Tibial nerve (tissue), 4 donors: Measurements from ENCODE around the gene B9D1. TPM values are rescaled to one million over a fixed set of nuclear protein-coding genes. Genes with fewer than 3 reads are reported as not detected.
A peak's percentile ranks its signal among the peaks of the same experiment; 100 is the strongest.

ENCODE experiments used
- DNase-seq, 2 donors: peaks; one replicate each; pipeline ENCODE4 v3.0.0-alpha.2; 2019; ENCODE audit warnings: low spot score in 2 of 2
- H3K27ac ChIP-seq, 4 donors: fragments of 200-600 bp; sonication (generic) in 3 of 4; one replicate each; pipeline ENCODE4 v1.5.1; 2017 to 2019; ENCODE audit warnings: mild to moderate bottlenecking in 1 of 4
- H3K27me3 ChIP-seq, 2 donors: fragments of 200-600 bp; sonication (generic) in 1 of 2; one replicate each; pipeline versions ENCODE4 v1.5.1 to v1.6.0; 2017 to 2019
- H3K36me3 ChIP-seq, 3 donors: fragments of 200-600 bp; sonication (generic); one replicate each; pipeline ENCODE4 v1.5.1; 2018 to 2019
- H3K4me1 ChIP-seq, 4 donors: fragments of 200-600 bp; sonication (generic) in 3 of 4; one replicate each; pipeline ENCODE4 v1.5.1; 2017 to 2019
- H3K4me3 ChIP-seq, 4 donors: fragments of 200-600 bp; sonication (generic) in 3 of 4; one replicate each; pipeline ENCODE4 v1.5.1; 2017 to 2019; ENCODE audit warnings: mild to moderate bottlenecking in 1 of 4, moderate library complexity in 1 of 4
- H3K9me3 ChIP-seq, 4 donors: fragments of 200-600 bp; sonication (generic) in 3 of 4; one replicate each; pipeline ENCODE4 v1.5.1; 2017 to 2019
- EP300 ChIP-seq, 2 donors: sonication (generic); formaldehyde crosslinking; IDR thresholded peaks; one replicate each; pipeline ENCODE4 v1.6.1; 2017; ENCODE audit warnings: antibody characterized with exemption in 2 of 2, mild to moderate bottlenecking in 1 of 2
- POLR2A ChIP-seq, 2 donors: fragments of 450-650 bp; IDR thresholded peaks; one replicate each; pipeline ENCODE4 v1.6.1; 2017; ENCODE audit warnings: antibody characterized with exemption in 2 of 2, mild to moderate bottlenecking in 2 of 2, moderate library complexity in 2 of 2
- WGBS, 2 donors: methylation state at CpG; one replicate each; pipeline ENCODE4 v1.1.5; 2018; 5-methylcytosine and 5-hydroxymethylcytosine counted together
- total RNA-seq, 4 donors: library from RNA; depleted of rRNA; stranded (reverse); fragments of >200 nt; gene quantifications; one replicate each; pipeline ENCODE4 v1.1.0, GENCODE V29; 2016
- TF ChIP-seq, protein P1 (sequence below), 5 experiments: fragments of 200-600 bp in 3 of 5; fragments of 450-650 bp in 2 of 5; sonication (generic) in 3 of 5; IDR thresholded peaks; one replicate each; pipeline ENCODE4 v1.5.1; 2016 to 2019; ENCODE audit warnings: antibody characterized with exemption in 5 of 5, mild to moderate bottlenecking in 3 of 5, moderate library complexity in 2 of 5

The B9D1 gene
- total RNA-seq, 4 donors from 2014 or later: 21.6 to 65.4 (median 43.4) TPM

DNA sequence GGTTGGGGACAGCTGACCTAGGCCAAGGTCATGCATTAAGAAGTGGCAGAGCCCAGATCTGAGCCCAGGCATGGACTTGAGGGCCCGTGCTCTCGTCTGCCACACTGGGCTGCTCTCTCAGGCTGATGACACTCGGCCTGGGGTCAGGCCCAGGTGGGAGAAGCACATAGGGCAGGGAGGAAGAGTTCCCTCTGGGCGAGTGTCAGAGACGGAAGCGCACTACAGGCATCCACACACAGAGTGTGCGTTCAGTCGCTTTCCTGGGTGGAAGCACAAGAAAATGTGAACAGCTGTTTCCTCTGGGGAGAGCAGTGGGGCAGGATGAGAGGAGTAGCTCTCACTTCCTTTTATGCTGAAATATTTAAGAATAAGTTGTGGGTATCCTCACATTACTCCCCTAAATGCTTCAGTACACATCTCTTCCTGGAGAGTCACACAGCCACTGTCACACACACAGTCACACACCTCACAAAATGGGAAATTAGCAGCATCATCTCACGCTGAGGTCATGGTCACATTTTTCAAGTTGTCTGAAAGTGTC lies 59.7 kb downstream of the B9D1 start:
- TF ChIP-seq EP300 (IDR thresholded peaks at IDR 0.05): peak in 1 of 2 donors; percentile 21
- TF ChIP-seq POLR2A (IDR thresholded peaks at IDR 0.05): no peak
- peak overlapping the region in 3 of 4 donors; percentile 5 to 80 (median 76) for H3K27ac ChIP-seq
- no peaks in the 10 kb centered on the region for H3K36me3 ChIP-seq
- no peaks in the 10 kb centered on the region for H3K27me3 ChIP-seq
- WGBS, 2 donors: 48 to 60% methylated on average over 9 of the region's 9 CpGs
- no peak for DNase-seq
- no peak overlapping the region for H3K4me3 ChIP-seq
- no peaks in the 10 kb centered on the region for H3K9me3 ChIP-seq
- H3K4me1 ChIP-seq: peaks cover 0 to 96% (median 69%) of the 10 kb centered on the region in 4 donors

DNA sequence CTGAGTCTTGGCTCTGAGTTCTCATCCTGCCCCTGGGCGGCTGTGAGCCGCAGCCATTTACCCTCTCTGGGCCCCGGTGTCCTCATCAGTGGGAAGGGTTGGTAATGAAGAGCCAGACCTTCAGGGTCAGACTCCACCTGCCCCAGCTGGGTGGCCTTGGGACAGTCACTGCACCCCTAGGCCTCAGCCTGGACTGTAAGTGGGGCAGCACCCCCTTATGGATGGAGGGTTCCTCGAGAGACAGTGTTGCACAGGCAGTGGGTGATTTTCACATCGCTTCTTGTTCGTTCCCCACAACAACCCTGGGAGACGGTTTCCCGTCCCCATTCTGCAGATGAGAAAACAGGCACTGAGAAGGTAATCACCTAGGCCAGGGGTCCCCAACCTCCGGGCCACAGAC lies 60.5 kb downstream of the B9D1 start:
- peaks cover 0 to 98% (median 77%) of the 10 kb centered on the region in 4 donors for H3K4me1 ChIP-seq
- 90 to 93% methylated on average over 7 to 9 of the region's 9 CpGs for WGBS, 2 donors
- DNase-seq: no peak
- H3K27me3 ChIP-seq: no peaks in the 10 kb centered on the region
- H3K27ac ChIP-seq: peak overlapping the region; percentile 11 to 80 (median 71)
- no peaks in the 10 kb centered on the region for H3K9me3 ChIP-seq
- TF ChIP-seq POLR2A (IDR thresholded peaks at IDR 0.05): no peak
- TF ChIP-seq, protein P1, sequence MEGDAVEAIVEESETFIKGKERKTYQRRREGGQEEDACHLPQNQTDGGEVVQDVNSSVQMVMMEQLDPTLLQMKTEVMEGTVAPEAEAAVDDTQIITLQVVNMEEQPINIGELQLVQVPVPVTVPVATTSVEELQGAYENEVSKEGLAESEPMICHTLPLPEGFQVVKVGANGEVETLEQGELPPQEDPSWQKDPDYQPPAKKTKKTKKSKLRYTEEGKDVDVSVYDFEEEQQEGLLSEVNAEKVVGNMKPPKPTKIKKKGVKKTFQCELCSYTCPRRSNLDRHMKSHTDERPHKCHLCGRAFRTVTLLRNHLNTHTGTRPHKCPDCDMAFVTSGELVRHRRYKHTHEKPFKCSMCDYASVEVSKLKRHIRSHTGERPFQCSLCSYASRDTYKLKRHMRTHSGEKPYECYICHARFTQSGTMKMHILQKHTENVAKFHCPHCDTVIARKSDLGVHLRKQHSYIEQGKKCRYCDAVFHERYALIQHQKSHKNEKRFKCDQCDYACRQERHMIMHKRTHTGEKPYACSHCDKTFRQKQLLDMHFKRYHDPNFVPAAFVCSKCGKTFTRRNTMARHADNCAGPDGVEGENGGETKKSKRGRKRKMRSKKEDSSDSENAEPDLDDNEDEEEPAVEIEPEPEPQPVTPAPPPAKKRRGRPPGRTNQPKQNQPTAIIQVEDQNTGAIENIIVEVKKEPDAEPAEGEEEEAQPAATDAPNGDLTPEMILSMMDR (IDR thresholded peaks at IDR 0.05): no peak
- no peak for TF ChIP-seq EP300 (IDR thresholded peaks at IDR 0.05)
- no peaks in the 10 kb centered on the region for H3K36me3 ChIP-seq
- H3K4me3 ChIP-seq: no peak overlapping the region

DNA sequence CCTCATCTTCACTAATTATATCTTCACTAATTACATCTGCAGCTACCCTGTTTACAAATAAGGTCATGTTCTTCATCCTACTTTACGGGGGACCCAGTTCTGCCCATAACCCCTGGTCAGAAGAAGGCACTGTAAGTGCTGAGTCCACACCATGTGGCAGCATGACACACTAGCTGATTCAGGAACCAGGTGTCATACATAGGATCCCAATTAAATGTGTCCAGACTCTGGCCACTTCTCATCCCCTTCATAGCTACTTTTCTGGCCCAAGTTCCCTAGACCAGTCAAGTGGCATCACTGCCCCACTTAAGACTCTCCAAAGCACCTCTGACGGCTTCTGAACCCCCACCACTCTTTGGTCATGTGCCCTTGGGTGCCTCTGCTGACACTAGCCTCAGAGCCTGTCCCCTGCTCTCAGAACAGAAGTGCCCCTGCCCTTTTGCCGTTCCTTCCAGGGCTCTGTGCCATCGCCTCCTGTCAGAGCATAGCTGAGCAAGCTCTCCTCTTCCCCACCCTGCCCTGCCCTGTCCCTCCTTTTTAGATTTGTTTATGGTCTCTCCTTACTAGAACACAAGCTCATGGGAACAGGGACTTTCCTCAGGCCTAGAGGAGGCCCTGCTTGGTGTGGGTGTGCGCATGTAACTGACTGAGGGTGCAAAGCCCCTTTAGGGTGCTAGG lies 61.1 kb downstream of the B9D1 start:
- no peak for DNase-seq
- H3K4me3 ChIP-seq: no peak overlapping the region
- H3K4me1 ChIP-seq: peaks cover 0 to 98% (median 74%) of the 10 kb centered on the region in 4 donors
- WGBS, 2 donors: 64 to 67% methylated on average over 5 of the region's 5 CpGs
- H3K27ac ChIP-seq: peak overlapping the region; percentile 11 to 80 (median 71)
- TF ChIP-seq POLR2A (IDR thresholded peaks at IDR 0.05) (no peak), EP300 (IDR thresholded peaks at IDR 0.05) (no peak)
- TF ChIP-seq, protein P1 (IDR thresholded peaks at IDR 0.05): no peak
- H3K9me3 ChIP-seq: no peaks in the 10 kb centered on the region
- no peaks in the 10 kb centered on the region for H3K36me3 ChIP-seq
- no peaks in the 10 kb centered on the region for H3K27me3 ChIP-seq

GRCh38 chr17:19299866-19300265 lies 62.7 kb downstream of the B9D1 start:
- Histone ChIP-seq H3K27me3 (no peaks in the 10 kb centered on the region), H3K27ac (peak overlapping the region in 3 of 4 donors; percentile 43 to 85 (median 83)), H3K4me1 (peaks cover 0 to 97% (median 61%) of the 10 kb centered on the region in 4 donors), H3K4me3 (no peak overlapping the region), H3K36me3 (no peaks in the 10 kb centered on the region), H3K9me3 (no peaks in the 10 kb centered on the region)
- TF ChIP-seq EP300 (IDR thresholded peaks at IDR 0.05) (no peak), POLR2A (IDR thresholded peaks at IDR 0.05) (no peak)
- TF ChIP-seq, protein P1 (IDR thresholded peaks at IDR 0.05): no peak
- WGBS, 2 donors: 95% methylated on average over 7 of the region's 7 CpGs
- no peak for DNase-seq

DNA sequence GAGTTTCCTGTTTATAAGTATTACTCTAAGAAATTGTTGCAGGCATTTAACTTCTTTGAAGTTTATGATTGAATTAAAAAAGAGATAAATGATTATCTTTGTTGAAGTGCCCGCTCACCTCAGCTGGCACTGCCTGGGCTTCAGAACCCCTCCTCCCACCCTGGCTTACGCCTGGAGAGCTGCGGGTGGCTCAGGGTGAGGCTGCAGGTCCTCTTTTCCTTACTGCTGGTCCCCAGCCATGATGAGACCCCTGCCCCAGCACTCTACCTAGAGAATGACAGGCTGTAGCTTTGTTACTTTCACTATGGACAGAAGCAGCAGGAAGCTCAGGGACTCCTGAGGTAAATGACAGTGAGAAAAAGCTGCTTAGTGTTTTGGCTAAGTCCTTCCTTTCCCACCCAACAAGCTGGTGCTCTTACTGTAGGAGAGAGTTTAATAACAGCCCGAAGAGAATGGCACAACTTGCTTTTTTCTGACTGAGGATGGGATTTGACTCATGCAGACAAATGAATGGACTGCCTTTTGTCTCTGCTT lies 63.2 kb downstream of the B9D1 start:
- TF ChIP-seq POLR2A (IDR thresholded peaks at IDR 0.05) (no peak), EP300 (IDR thresholded peaks at IDR 0.05) (no peak)
- Histone ChIP-seq H3K36me3 (no peaks in the 10 kb centered on the region), H3K27me3 (no peaks in the 10 kb centered on the region), H3K27ac (peak overlapping the region in 3 of 4 donors; percentile 39 to 85 (median 83)), H3K9me3 (no peaks in the 10 kb centered on the region), H3K4me1 (peaks cover 0 to 92% (median 55%) of the 10 kb centered on the region in 4 donors), H3K4me3 (no peak overlapping the region)
- no peak for DNase-seq
- WGBS, 2 donors: 71 to 73% methylated on average over 4 of the region's 4 CpGs
